Smooth muscle cell (in vitro differentiated cells): ENCODE results near the gene LEMD2. TPM values are rescaled to one million over a fixed set of nuclear protein-coding genes. Genes with fewer than 3 reads are reported as not detected.

Experiments used
- DNase-seq: peaks from one replicate; lab custom pipeline; 2025; ENCODE audit not compliant: unreplicated experiment; lab: John Stamatoyannopoulos, UW
- H2AFZ ChIP-seq: fragments of 200-600 bp; sonication (generic); 2 replicates; pipeline ENCODE4 v1.6.0; 2016; ENCODE audit warnings: antibody characterized with exemption, low read depth, mild to moderate bottlenecking
- H3F3A ChIP-seq: fragments of 200-600 bp; sonication (generic); 2 replicates; pipeline ENCODE4 v1.6.0; 2017; ENCODE audit warnings: antibody characterized with exemption, low read depth
- H3K27ac ChIP-seq: fragments of 200-600 bp; sonication (generic); 2 replicates; pipeline ENCODE4 v1.5.1; 2016; ENCODE audit warnings: low read depth, mild to moderate bottlenecking
- H3K27me3 ChIP-seq: fragments of 200-600 bp; sonication (generic); 2 replicates; pipeline ENCODE4 v1.6.1; 2016; ENCODE audit warnings: low read depth, mild to moderate bottlenecking
- H3K36me3 ChIP-seq: fragments of 200-600 bp; sonication (generic); 2 replicates; pipeline ENCODE4 v1.5.1; 2016; ENCODE audit warnings: low read depth
- H3K4me1 ChIP-seq: fragments of 200-600 bp; sonication (generic); 2 replicates; pipeline ENCODE4 v1.5.1; 2016; ENCODE audit warnings: low read depth
- H3K4me2 ChIP-seq: fragments of 200-600 bp; sonication (generic); 2 replicates; pipeline ENCODE4 v1.6.0; 2016; ENCODE audit warnings: mild to moderate bottlenecking
- H3K4me3 ChIP-seq: fragments of 200-600 bp; sonication (generic); 2 replicates; pipeline ENCODE4 v1.5.1; 2016; ENCODE audit warnings: mild to moderate bottlenecking
- H3K79me2 ChIP-seq: fragments of 200-600 bp; sonication (generic); 2 replicates; pipeline ENCODE4 v1.6.0; 2016; ENCODE audit warnings: low read depth, mild to moderate bottlenecking
- H3K9ac ChIP-seq: fragments of 200-600 bp; sonication (generic); 2 replicates; pipeline ENCODE4 v1.6.0; 2016; ENCODE audit warnings: low read depth
- H3K9me3 ChIP-seq: fragments of 200-600 bp; sonication (generic); replicated peaks from 2 replicates; pipeline ENCODE4 v1.5.1; 2016; ENCODE audit warnings: low read depth
- H4K20me1 ChIP-seq: fragments of 200-600 bp; sonication (generic); 2 replicates; pipeline ENCODE4 v1.6.0; 2016; ENCODE audit warnings: low read depth
- WGBS: methylation state at CpG from one replicate; pipeline ENCODE4 v1.1.7; 2016; ENCODE audit warnings: low lambda C conversion rate; 5-methylcytosine and 5-hydroxymethylcytosine counted together
- polyA plus RNA-seq: library from polyadenylated mRNA; unstranded; fragments of >200 nt; fragmentation: Nextera tagmentation; extraction: Ambion mirVana; gene quantifications from 2 replicates; pipeline ENCODE4 v1.2.1, GENCODE V29; 2016
- total RNA-seq: library from RNA; depleted of rRNA; stranded (reverse); fragments of >200 nt; gene quantifications from 2 replicates; pipeline ENCODE4 v1.2.3, GENCODE V29; 2014
- TF ChIP-seq, protein P1 (sequence below): fragments of 200-600 bp; sonication (generic); IDR thresholded peaks from 2 replicates; pipeline ENCODE4 v1.5.1; 2017; ENCODE audit warnings: borderline replicate concordance, mild to moderate bottlenecking, antibody characterized with exemption; ENCODE audit not compliant: insufficient read depth, poor library complexity, severe bottlenecking

LEMD2 gene
- total and polyA plus RNA-seq, 2 experiments from 2014 or later: 48.8 to 87.3 TPM

DNA sequence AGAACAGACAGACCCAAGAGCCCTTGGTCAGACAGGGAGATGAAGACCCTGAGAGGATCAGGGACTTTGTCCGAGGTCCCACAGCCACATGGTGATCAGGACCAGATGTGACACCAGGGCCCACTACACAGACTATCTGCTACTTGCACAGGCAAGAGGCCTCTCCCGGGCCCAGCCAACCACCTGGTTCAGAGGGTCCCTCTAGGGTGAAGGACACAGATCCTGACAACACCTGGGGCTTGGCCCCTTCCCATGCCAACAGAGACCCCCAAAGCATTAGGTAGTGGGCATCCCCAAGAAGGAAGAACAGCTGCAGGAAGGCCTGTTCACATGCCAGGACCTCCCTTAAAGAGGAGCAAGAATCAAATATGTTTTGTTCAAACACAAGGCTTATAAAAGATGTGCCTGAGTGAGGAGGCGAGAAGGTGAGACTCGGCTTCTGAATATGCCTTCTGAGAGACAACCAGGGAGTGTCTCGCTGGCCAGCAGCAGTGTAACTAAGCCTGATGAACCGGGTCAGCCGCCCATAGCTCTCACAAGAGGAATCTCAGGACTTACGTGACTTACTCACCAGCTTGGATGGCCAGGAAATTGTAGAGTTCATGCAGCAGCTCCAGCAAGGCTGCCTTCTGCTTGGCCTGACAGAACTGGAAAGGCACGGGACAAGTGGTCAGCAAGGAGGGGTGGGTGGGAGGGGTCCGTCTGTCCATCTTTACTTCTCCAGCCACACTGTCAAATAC, 5.0 kb downstream of the LEMD2 start:
- TF ChIP-seq, protein P1, sequence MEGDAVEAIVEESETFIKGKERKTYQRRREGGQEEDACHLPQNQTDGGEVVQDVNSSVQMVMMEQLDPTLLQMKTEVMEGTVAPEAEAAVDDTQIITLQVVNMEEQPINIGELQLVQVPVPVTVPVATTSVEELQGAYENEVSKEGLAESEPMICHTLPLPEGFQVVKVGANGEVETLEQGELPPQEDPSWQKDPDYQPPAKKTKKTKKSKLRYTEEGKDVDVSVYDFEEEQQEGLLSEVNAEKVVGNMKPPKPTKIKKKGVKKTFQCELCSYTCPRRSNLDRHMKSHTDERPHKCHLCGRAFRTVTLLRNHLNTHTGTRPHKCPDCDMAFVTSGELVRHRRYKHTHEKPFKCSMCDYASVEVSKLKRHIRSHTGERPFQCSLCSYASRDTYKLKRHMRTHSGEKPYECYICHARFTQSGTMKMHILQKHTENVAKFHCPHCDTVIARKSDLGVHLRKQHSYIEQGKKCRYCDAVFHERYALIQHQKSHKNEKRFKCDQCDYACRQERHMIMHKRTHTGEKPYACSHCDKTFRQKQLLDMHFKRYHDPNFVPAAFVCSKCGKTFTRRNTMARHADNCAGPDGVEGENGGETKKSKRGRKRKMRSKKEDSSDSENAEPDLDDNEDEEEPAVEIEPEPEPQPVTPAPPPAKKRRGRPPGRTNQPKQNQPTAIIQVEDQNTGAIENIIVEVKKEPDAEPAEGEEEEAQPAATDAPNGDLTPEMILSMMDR: no peak

DNA sequence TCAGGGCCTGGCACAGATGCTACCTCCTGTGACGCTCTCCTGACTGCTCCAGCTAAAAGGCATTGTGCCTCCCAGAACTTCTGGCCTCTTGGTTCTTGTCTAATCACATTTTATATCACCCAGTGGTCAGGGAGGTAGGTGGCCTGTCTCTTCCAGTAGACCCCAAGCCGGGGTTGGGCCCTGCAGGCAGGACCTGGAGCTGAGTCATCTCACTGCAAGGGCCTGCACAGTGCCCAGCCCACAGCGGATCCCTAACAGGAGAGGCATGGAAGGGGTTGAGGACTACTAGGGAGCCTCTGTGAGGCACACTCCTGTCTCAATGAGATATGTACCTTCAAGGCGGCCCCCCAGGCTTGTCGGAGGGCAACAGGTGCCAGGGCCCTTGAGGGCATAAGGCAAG, 6.4 kb downstream of the LEMD2 start:
- WGBS: 94% methylated on average over 5 of the region's 5 CpGs
- TF ChIP-seq, protein P1: no peak
- no peaks in the 10 kb centered on the region for H3K9me3 ChIP-seq
- DNase-seq: no peak
- H3K79me2 ChIP-seq: peaks cover 32% of the 10 kb centered on the region
- no peaks in the 10 kb centered on the region for H3K27me3 ChIP-seq
- H3K9ac ChIP-seq: no peak overlapping the region
- H3K4me1 ChIP-seq: peaks cover 40% of the 10 kb centered on the region
- no peak overlapping the region for H3K4me3 ChIP-seq
- H3K4me2 ChIP-seq: no peak overlapping the region
- H4K20me1 ChIP-seq: peaks cover 68% of the 10 kb centered on the region
- no peak overlapping the region for H2AFZ ChIP-seq
- no peak overlapping the region for H3K27ac ChIP-seq
- peaks cover 9% of the 10 kb centered on the region for H3K36me3 ChIP-seq
- H3F3A ChIP-seq: peaks cover under 1% of the 10 kb centered on the region

More for the DNA sequence above, 5.0 kb downstream of the LEMD2 start:
- Histone ChIP-seq H2AFZ (no peak overlapping the region), H3K4me3 (no peak overlapping the region), H3K9me3 (no peaks in the 10 kb centered on the region), H3K4me1 (peaks cover 40% of the 10 kb centered on the region), H3K4me2 (no peak overlapping the region), H3K27me3 (no peaks in the 10 kb centered on the region), H4K20me1 (peaks cover 71% of the 10 kb centered on the region), H3K79me2 (peaks cover 34% of the 10 kb centered on the region), H3F3A (peaks cover 4% of the 10 kb centered on the region), H3K36me3 (peaks cover 9% of the 10 kb centered on the region), H3K9ac (no peak overlapping the region), H3K27ac (no peak overlapping the region)
- WGBS: 92% methylated on average over 10 of the region's 10 CpGs
- DNase-seq: no peak

DNA sequence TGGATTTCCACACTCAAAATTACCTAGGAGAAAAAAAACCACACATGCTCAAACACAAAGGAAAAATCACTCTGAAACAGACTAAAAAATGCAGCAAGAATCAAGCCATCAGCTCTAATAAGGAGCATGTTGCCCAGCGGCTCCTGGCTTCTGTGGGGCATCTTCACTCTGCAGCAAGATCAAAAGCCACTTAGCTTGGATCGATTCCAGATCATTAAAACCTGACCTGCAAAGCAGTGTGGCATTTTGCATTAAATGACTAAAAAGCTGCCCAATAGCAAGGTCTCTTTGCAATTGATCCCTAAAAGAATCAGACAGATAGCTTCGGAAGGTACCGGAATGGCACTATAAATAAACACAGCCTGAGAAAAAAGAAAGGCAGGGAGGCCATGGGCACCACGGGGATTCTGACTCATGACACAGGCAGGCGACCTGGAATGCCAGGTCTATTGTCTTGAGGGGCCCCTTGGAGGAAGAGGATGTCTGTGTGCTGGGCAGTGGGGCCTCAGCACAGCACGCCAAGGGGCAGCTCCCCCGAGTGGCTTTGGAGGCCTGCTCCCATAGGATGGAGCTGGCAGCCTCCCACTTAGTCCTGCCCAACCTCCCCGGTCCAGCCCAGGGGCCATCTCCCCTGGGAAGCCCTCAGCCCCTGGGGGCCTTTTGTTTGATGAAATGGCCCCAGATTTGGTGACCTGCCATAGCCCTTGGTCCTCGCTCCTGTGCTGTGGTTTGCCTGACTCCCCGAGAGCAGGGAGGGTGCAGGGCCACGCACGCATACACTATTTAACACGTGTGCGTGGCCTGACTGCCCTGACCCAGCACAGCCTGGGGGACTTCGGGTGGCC, 7.6 kb downstream of the LEMD2 start:
- Histone ChIP-seq H3K9ac (no peak overlapping the region), H3F3A (no peaks in the 10 kb centered on the region), H3K36me3 (peaks cover 16% of the 10 kb centered on the region), H3K9me3 (no peaks in the 10 kb centered on the region), H3K4me1 (peaks cover 32% of the 10 kb centered on the region), H3K27me3 (no peaks in the 10 kb centered on the region), H3K79me2 (peaks cover 20% of the 10 kb centered on the region), H3K27ac (peak overlapping the region; percentile 44), H3K4me2 (peak overlapping the region; percentile 26), H3K4me3 (no peak overlapping the region), H2AFZ (no peak overlapping the region), H4K20me1 (peaks cover 57% of the 10 kb centered on the region)
- DNase-seq: no peak
- TF ChIP-seq, protein P1: no peak
- 67% methylated on average over 14 of the region's 16 CpGs for WGBS
